Adrenal gland (tissue), 12 donors: Measurements from ENCODE around the gene INSR. TPM values are rescaled to one million over a fixed set of nuclear protein-coding genes. Genes with fewer than 3 reads are reported as not detected.
A peak's percentile ranks its signal among the peaks of the same experiment; 100 is the strongest.
"Not testable (repeated sequence)": the region's sequence is repeated elsewhere in the genome, so short reads cannot be mapped to it uniquely, and the experiment has no call there.

Experiments
- DNase-seq, 7 donors: peaks; one replicate each; pipeline ENCODE4 v3.0.0-alpha.2; 2019 to 2020
- H3K27ac ChIP-seq, 5 donors: fragments of 200-600 bp; sonication (generic) in 4 of 5; 1 replicate in 3 of 5; 2 replicates in 2 of 5; pipeline versions ENCODE4 v1.5.1 to v1.8.0; 2016 to 2020; ENCODE audit warnings: mild to moderate bottlenecking in 1 of 5
- H3K27me3 ChIP-seq: fragments of 200-600 bp; 2 replicates; pipeline ENCODE4 v1.8.0; 2021
- H3K36me3 ChIP-seq, 2 donors: fragments of 200-600 bp; replicated peaks in 1 of 2; 1 replicate in 1 of 2; 2 replicates in 1 of 2; pipeline versions ENCODE4 v1.5.1 to v1.8.0; 2018 to 2022
- H3K4me1 ChIP-seq, 2 donors: fragments of 200-600 bp; replicated peaks in 1 of 2; 1 replicate in 1 of 2; 2 replicates in 1 of 2; pipeline versions ENCODE4 v1.5.1 to v1.8.0; 2018 to 2021
- H3K4me3 ChIP-seq, 4 donors: fragments of 200-600 bp; sonication (generic) in 3 of 4; one replicate each; pipeline ENCODE4 v1.5.1; 2016 to 2018
- H3K9me3 ChIP-seq, 3 donors: fragments of 200-600 bp; sonication (generic) in 1 of 3; replicated peaks in 1 of 3; 1 replicate in 2 of 3; 2 replicates in 1 of 3; pipeline versions ENCODE4 v1.5.1 to v1.8.0; 2016 to 2021
- POLR2A ChIP-seq, 2 donors: fragments of 450-650 bp; IDR thresholded peaks; one replicate each; pipeline ENCODE4 v1.6.1; 2017; ENCODE audit warnings: antibody characterized with exemption in 2 of 2, mild to moderate bottlenecking in 2 of 2, moderate library complexity in 1 of 2
- WGBS, 4 donors: extraction: QIAGEN DNeasy Blood & Tissue Kit in 2 of 4; methylation state at CpG; one replicate each; pipeline versions ENCODE4 v1.1.5 to v1.1.7; 2013 to 2017; 5-methylcytosine and 5-hydroxymethylcytosine counted together
- intact Hi-C, 2 donors: fragments of 100-400 bp; cut with DNase I; formaldehyde crosslinking; loops; one replicate each; pipeline versions ENCODE4 v1.14.1 to v1.15.0; 2022 to 2023
- polyA plus RNA-seq, 3 donors: library from polyadenylated mRNA; stranded (reverse); fragments of 200-250 nt in 2 of 3; fragments of 350-450 nt in 1 of 3; fragmentation: Illumina TruSeq in 1 of 3; extraction: RNeasy Lipid Tissue Mini Kit (QIAGEN cat#74804) in 1 of 3; gene quantifications; one replicate each; pipeline ENCODE4 v1.2.3, GENCODE V29; 2013 to 2014
- total RNA-seq, 9 donors: library from RNA; depleted of rRNA in 4 of 9; stranded (reverse); fragments of >200 nt in 4 of 9; fragments of 120-200 nt in 1 of 9; fragmentation: NEBNext Ultra II Directional in 1 of 9; extraction: Animal tissue kit (Norgen Biotek cat#: 25700) in 1 of 9; gene quantifications; one replicate each; pipeline versions ENCODE4 v1.1.0 to v1.2.4, GENCODE V29; 2013 to 2023
- TF ChIP-seq, protein P1 (sequence below), 6 experiments: fragments of 450-650 bp in 4 of 6; fragments of 200-600 bp in 2 of 6; sonication (generic) in 1 of 6; IDR thresholded peaks; 1 replicate in 5 of 6; 2 replicates in 1 of 6; pipeline versions ENCODE4 v1.5.1 to v1.8.0; 2016 to 2021; ENCODE audit warnings: antibody characterized with exemption in 6 of 6, mild to moderate bottlenecking in 2 of 6, moderate library complexity in 1 of 6
- donor health status: healthy with polysubstance abuse.
- donor health status: Bipolar disorder and iron deficiency.
- donor health status: DM: yes; HTN: yes; CAD: no.
- donor health status: DM: no; HTN: no; CAD: no.
- donor health status: DM: no; HTN: no; CAD: no.
- donor health status: DM: yes; HTN: yes; CAD: no.

Gene INSR
- total and polyA plus RNA-seq, 12 donors: 19.0 to 327 (median 99.9) TPM

DNA sequence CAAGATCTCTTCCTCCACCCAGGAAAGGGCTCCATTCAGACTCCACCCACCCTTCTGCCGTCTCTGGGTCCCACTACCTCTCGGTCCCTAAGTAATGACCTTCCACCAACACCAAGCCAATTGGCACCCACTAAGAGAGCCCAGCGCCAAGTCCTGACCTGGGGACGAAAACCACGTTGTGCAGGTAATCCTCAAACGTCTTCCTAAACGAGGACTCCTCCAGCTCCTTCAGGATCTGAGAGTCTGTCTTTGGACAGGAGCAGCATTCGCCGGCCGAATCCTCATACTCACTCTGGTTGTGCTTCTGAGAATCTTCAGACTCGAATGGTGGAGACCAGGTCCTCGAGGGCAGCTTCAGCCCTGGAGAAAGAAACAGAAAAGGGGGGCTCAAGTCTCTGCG, 141.6 kb downstream of the INSR start:
- no peak for TF ChIP-seq POLR2A (IDR thresholded peaks at IDR 0.05)
- TF ChIP-seq, protein P1, sequence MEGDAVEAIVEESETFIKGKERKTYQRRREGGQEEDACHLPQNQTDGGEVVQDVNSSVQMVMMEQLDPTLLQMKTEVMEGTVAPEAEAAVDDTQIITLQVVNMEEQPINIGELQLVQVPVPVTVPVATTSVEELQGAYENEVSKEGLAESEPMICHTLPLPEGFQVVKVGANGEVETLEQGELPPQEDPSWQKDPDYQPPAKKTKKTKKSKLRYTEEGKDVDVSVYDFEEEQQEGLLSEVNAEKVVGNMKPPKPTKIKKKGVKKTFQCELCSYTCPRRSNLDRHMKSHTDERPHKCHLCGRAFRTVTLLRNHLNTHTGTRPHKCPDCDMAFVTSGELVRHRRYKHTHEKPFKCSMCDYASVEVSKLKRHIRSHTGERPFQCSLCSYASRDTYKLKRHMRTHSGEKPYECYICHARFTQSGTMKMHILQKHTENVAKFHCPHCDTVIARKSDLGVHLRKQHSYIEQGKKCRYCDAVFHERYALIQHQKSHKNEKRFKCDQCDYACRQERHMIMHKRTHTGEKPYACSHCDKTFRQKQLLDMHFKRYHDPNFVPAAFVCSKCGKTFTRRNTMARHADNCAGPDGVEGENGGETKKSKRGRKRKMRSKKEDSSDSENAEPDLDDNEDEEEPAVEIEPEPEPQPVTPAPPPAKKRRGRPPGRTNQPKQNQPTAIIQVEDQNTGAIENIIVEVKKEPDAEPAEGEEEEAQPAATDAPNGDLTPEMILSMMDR (IDR thresholded peaks at IDR 0.05): no peak
- intact Hi-C loops: no loop called here
- Histone ChIP-seq H3K36me3 (peaks cover 0 to 74% of the 10 kb centered on the region in 2 donors), H3K27me3 (no peaks in the 10 kb centered on the region), H3K4me1 (no peaks in the 10 kb centered on the region), H3K27ac (peak overlapping the region in 1 of 5 donors; percentile 51), H3K9me3 (no peaks in the 10 kb centered on the region), H3K4me3 (no peak overlapping the region)
- WGBS, 4 donors: 68 to 83% (median 74%) methylated on average over 9 to 13 of the region's 13 CpGs
- peak in 1 of 7 donors; percentile 7 for DNase-seq

DNA sequence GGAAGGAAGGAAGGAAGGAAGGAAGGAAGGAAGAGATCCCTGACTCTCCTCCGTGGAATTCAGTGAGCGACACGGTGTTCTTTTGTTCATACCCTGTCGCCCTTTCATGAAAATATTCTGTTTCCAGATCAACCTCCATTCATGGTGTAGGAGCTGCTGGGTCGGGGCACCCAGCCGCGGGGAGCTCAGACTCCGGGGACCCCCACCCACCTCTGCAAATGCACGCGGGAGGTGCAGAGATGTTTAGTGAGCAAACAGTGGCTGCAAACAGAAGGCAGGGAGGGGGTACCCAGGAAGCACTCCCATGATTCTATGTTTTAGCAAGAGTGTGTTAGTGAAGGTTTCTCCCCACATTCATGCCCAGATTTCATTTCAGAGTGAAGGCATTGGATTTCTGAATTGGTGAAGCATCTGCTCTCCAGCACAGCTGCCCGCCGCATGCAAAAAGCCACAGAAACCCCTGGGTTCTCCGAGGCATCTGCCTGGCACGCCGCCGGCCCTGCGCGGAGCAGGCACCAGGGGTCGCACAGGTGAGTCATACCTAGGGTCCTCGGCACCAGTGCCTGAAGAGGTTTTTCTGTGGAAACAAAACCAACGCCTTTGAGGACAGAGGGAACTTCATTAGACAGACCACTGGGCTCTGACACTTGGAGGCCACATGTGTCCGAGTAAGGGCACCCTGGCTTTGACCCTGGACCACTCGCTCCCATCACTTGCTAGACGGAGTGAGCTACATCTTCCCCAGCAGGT, 144.1 kb downstream of the INSR start:
- no peak overlapping the region for H3K4me3 ChIP-seq
- H3K27ac ChIP-seq: peak overlapping the region in 2 of 5 donors; percentile 13 to 56
- TF ChIP-seq, protein P1 (IDR thresholded peaks at IDR 0.05): no peak
- TF ChIP-seq POLR2A (IDR thresholded peaks at IDR 0.05): no peak
- H3K36me3 ChIP-seq: peaks cover 0 to 64% of the 10 kb centered on the region in 2 donors
- peak in 1 of 7 donors; percentile 17 for DNase-seq
- 82 to 89% (median 84%) methylated on average over 15 to 24 of the region's 24 CpGs for WGBS, 4 donors
- intact Hi-C loops: loop anchor here in 1 of 2 donors (5.0 to 10.0 kb wide), 2 partner anchors 45 to 192 kb away; no protein-coding TSS in a partner anchor
- H3K9me3 ChIP-seq: no peaks in the 10 kb centered on the region
- H3K4me1 ChIP-seq: no peaks in the 10 kb centered on the region
- no peaks in the 10 kb centered on the region for H3K27me3 ChIP-seq

DNA sequence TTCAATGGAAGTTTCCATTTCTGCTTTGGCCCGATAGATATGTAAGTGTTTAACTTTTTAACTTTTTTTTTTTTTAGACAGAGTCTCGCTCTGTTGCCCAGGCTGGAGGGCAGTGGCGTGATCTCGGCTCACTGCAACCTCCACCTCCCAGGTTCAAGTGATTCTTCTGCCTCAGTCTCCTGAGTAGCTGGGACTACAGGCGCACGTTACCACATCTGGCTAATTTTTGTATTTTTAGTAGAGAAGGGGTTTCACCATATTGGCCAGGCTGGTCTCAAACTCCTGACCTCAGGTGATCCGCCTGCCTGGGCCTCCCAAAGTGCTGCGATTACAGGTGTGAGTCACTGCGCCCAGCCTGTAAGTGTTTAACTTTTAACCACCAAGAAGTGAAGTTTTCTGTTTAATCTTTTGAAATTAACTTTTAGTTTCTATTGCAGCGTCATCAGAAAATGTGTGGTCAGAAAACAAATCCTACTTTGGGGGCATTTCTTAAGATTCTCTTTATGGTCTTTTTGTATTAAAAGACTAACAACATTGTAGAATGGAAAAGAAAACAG, 147.0 kb downstream of the INSR start:
- intact Hi-C loops: loop anchor here in 1 of 2 donors (5.0 to 10.0 kb wide), 2 partner anchors 48 to 195 kb away; no protein-coding TSS in a partner anchor
- WGBS, 4 donors: 91 to 97% (median 96%) methylated on average over 10 of the region's 10 CpGs

DNA sequence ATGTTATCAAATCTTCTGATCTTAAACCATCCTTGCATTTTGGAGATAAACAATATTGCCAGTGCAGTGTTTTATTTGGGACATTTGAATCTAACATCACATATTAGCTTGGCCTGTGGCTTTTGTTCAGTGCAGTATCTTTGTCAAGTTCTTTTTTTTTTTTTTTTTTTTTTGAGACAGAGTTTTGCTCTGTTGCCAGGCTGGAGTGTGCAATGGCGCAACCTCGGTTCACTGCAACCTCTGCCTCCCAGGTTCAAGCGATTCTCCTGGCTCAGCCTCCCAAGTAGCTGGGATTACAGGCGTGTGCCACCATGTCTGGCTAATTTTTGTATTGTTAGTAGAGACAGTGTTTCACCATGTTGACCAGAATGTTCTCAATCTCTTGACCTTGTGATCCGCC, 148.1 kb downstream of the INSR start:
- Histone ChIP-seq H3K36me3 (peaks cover 0 to 56% of the 10 kb centered on the region in 2 donors), H3K27ac (peak overlapping the region in 2 of 5 donors; percentile 25 to 35)
- intact Hi-C loops: loop anchor here in 1 of 2 donors (5.0 to 10.0 kb wide), 2 partner anchors 49 to 196 kb away; no protein-coding TSS in a partner anchor
- 87 to 98% (median 94%) methylated on average over 5 of the region's 5 CpGs for WGBS, 4 donors
- not testable (repeated sequence) for H3K4me1 ChIP-seq, H3K9me3 ChIP-seq, H3K4me3 ChIP-seq, H3K27me3 ChIP-seq
- peak in 1 of 7 donors; percentile 10 for DNase-seq

More for the DNA sequence above, 147.0 kb downstream of the INSR start:
- H3K4me1 ChIP-seq, H3K9me3 ChIP-seq, H3K4me3 ChIP-seq, H3K27me3 ChIP-seq, H3K27ac ChIP-seq: not testable (repeated sequence)
- peaks cover 0 to 55% of the 10 kb centered on the region in 2 donors for H3K36me3 ChIP-seq
- DNase-seq: peak in 1 of 7 donors; percentile 13

DNA sequence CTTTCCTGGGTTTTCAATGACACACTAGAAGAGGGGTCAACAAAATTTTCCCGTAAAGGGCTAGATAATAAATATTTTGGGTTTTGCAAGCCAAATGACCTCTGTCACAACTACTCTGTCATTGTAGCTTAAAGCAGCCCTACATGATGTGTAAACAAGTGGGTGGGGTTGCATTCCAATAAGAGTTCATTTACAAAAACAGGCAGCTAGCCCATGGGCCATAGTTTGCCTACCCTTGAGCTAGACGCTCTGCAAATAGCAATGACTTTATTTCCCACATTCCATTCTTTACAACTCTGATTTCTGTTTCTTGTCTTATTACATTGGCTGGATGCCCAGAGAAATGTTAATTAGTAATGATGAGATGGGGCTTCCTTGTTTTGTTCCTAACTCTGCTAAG, 148.7 kb downstream of the INSR start:
- intact Hi-C loops: loop anchor here in 1 of 2 donors (5.0 to 10.0 kb wide), 2 partner anchors 49 to 197 kb away; no protein-coding TSS in a partner anchor
- H3K4me1 ChIP-seq: no peaks in the 10 kb centered on the region
- TF ChIP-seq POLR2A (IDR thresholded peaks at IDR 0.05): no peak
- TF ChIP-seq, protein P1 (IDR thresholded peaks at IDR 0.05): no peak
- DNase-seq: peak in 2 of 7 donors; percentile 12 to 35
- whole genome bisulfite sequencing, 4 donors: 40 to 61% (median 57%) methylated on average over 2 of the region's 2 CpGs
- no peaks in the 10 kb centered on the region for H3K27me3 ChIP-seq
- no peaks in the 10 kb centered on the region for H3K9me3 ChIP-seq
- H3K4me3 ChIP-seq: no peak overlapping the region
- H3K27ac ChIP-seq: peak overlapping the region in 1 of 5 donors; percentile 35
- H3K36me3 ChIP-seq: peaks cover 0 to 56% of the 10 kb centered on the region in 2 donors
